ELR (cell line): ENCODE data around the gene S1PR3.

Source experiments
- DNase-seq: peaks from one replicate; pipeline ENCODE4 v3.0.0-alpha.2; 2015; ENCODE audit warnings: low read depth

S1PR3 gene

GRCh38 chr9:88993327-88993726, 2.1 kb downstream of the S1PR3 start:
- no peak for DNase-seq

GRCh38 chr9:88993871-88994460, 2.7 kb downstream of the S1PR3 start:
- no peak for DNase-seq

- DNase-seq = peak; percentile 38
Measured at GRCh38 chr9:88994469-88995199, 3.4 kb downstream of the S1PR3 start.

GRCh38 chr9:88995200-88995577, 3.9 kb downstream of the S1PR3 start:
- no peak for DNase-seq

GRCh38 chr9:88995627-88996026, 4.4 kb downstream of the S1PR3 start:
- no peak for DNase-seq

GRCh38 chr9:88996046-88996920, 5.0 kb downstream of the S1PR3 start:
- no peak for DNase-seq

GRCh38 chr9:88996921-88997235, 5.6 kb downstream of the S1PR3 start:
- no peak for DNase-seq

- DNase-seq = no peak
Measured at GRCh38 chr9:88997646-88998045, 6.4 kb downstream of the S1PR3 start.

- DNase-seq = no peak
Measured at GRCh38 chr9:88998503-88998902, 7.2 kb downstream of the S1PR3 start.

GRCh38 chr9:88998911-88999310, 7.6 kb downstream of the S1PR3 start:
- no peak for DNase-seq

- no peak for DNase-seq
Measured at GRCh38 chr9:89000371-89000781, 9.1 kb downstream of the S1PR3 start.

GRCh38 chr9:89000973-89001916, 10.0 kb downstream of the S1PR3 start:
- DNase-seq = peak; percentile 90

- DNase-seq = no peak
Measured at GRCh38 chr9:89001917-89002540, 10.8 kb downstream of the S1PR3 start.

- no peak for DNase-seq
Measured at GRCh38 chr9:89002987-89003386, 11.7 kb downstream of the S1PR3 start.

- DNase-seq = no peak
Measured at GRCh38 chr9:89005323-89005722, 14.1 kb downstream of the S1PR3 start.

- DNase-seq = no peak
Measured at GRCh38 chr9:89006267-89006666, 15.0 kb downstream of the S1PR3 start.

- DNase-seq = no peak
Measured at GRCh38 chr9:89006996-89007967, 16.0 kb downstream of the S1PR3 start.

- no peak for DNase-seq
Measured at GRCh38 chr9:89008055-89008743, 16.9 kb downstream of the S1PR3 start.

- DNase-seq = peak; percentile 26
Measured at GRCh38 chr9:89008744-89009545, 17.7 kb downstream of the S1PR3 start.
